Measurements from ENCODE around the gene PGLYRP1.

- TF ChIP-seq CTCF (IDR thresholded peaks at IDR 0.05): peak in 1 of 3 experiments; percentile 7
- TF ChIP-seq POLR2A (IDR thresholded peaks at IDR 0.05): no peak
Observed at GRCh38 chr19:46017095-46017429, 5.8 kb downstream of the PGLYRP1 start.
